Neural cell (in vitro differentiated cells): ENCODE results near the gene IFNGR2. TPM values are rescaled to one million over a fixed set of nuclear protein-coding genes. Genes with fewer than 3 reads are reported as not detected.
"Not testable (repeated sequence)": the region's sequence is repeated elsewhere in the genome, so short reads cannot be mapped to it uniquely, and the experiment has no call there.

ENCODE experiments used
- H2AFZ ChIP-seq: fragments of 200-600, 300-800 bp; sonication (generic), shearing (Covaris generic); 2 replicates; pipeline ENCODE4 v1.6.0; 2014; ENCODE audit warnings: low read depth, mild to moderate bottlenecking, antibody characterized with exemption, low read length, moderate library complexity
- H3F3A ChIP-seq: fragments of 200-600 bp; shearing (Covaris generic); 2 replicates; pipeline ENCODE4 v1.6.1; 2016; ENCODE audit warnings: mild to moderate bottlenecking, moderate library complexity, mixed read lengths, antibody characterized with exemption, low read length; ENCODE audit not compliant: insufficient read depth, poor library complexity, severe bottlenecking
- H3K27ac ChIP-seq: fragments of 200-600, 300-800 bp; sonication (generic), shearing (Covaris generic); 2 replicates; pipeline ENCODE4 v1.5.1; 2014; ENCODE audit warnings: mild to moderate bottlenecking, low read length, moderate library complexity
- H3K27me3 ChIP-seq: fragments of 300-800, 200-600 bp; sonication (generic), shearing (Covaris generic); 2 replicates; pipeline ENCODE4 v1.6.0; 2014; ENCODE audit warnings: mild to moderate bottlenecking, low read depth, low read length, moderate library complexity; ENCODE audit not compliant: insufficient read depth
- H3K36me3 ChIP-seq: fragments of 300-800, 200-600 bp; sonication (generic), shearing (Covaris generic); 2 replicates; pipeline ENCODE4 v1.5.1; 2014; ENCODE audit warnings: mild to moderate bottlenecking, antibody characterized with exemption, low read length, moderate library complexity; ENCODE audit not compliant: insufficient read depth
- H3K4me2 ChIP-seq: fragments of 300-800, 200-600 bp; sonication (generic), shearing (Covaris generic); 2 replicates; pipeline ENCODE4 v1.6.0; 2014; ENCODE audit warnings: mild to moderate bottlenecking, low read length
- H3K4me3 ChIP-seq: fragments of 300-800, 200-600 bp; sonication (generic), shearing (Covaris generic); 2 replicates; pipeline ENCODE4 v1.5.1; 2014; ENCODE audit warnings: mild to moderate bottlenecking, low read length, moderate library complexity
- H3K79me2 ChIP-seq: fragments of 200-600 bp; shearing (Covaris generic); replicated peaks from 2 replicates; pipeline ENCODE4 v1.6.0; 2014; ENCODE audit warnings: mild to moderate bottlenecking, low read length, moderate library complexity; ENCODE audit not compliant: insufficient read depth
- H3K9ac ChIP-seq: fragments of 300-800, 200-600 bp; sonication (generic), shearing (Covaris generic); 2 replicates; pipeline ENCODE4 v1.6.1; 2016; ENCODE audit warnings: mild to moderate bottlenecking, low read length, mixed read lengths
- H3K9me2 ChIP-seq: fragments of 200-600 bp; shearing (Covaris generic); 2 replicates; pipeline ENCODE4 v1.6.1; 2016; ENCODE audit warnings: mild to moderate bottlenecking, low read length, mixed read lengths; ENCODE audit not compliant: insufficient read depth
- H3K9me3 ChIP-seq: fragments of 200-600, 300-800 bp; sonication (generic), shearing (Covaris generic); 2 replicates; pipeline ENCODE4 v1.6.1; 2016; ENCODE audit warnings: mild to moderate bottlenecking, mixed run types, low read length, moderate library complexity, mixed read lengths
- H4K20me1 ChIP-seq: fragments of 200-600 bp; shearing (Covaris generic); 2 replicates; pipeline ENCODE4 v1.6.1; 2016; ENCODE audit warnings: mild to moderate bottlenecking, mixed run types; ENCODE audit not compliant: insufficient read depth
- EP300 ChIP-seq: fragments of 450-650 bp; conservative IDR thresholded peaks from 2 replicates; pipeline ENCODE4 v1.6.1; 2014; ENCODE audit warnings: antibody characterized with exemption, mild to moderate bottlenecking, moderate library complexity; ENCODE audit not compliant: poor library complexity, severe bottlenecking
- EZH2 ChIP-seq: fragments of 200-600, 300-800 bp; shearing (Covaris generic), sonication (generic); IDR thresholded peaks from 2 replicates; pipeline ENCODE4 v1.6.1; 2014; ENCODE audit warnings: antibody characterized with exemption, low read length, borderline replicate concordance, mild to moderate bottlenecking; ENCODE audit not compliant: insufficient read depth, poor library complexity, severe bottlenecking
- MXI1 ChIP-seq: fragments of 450-650 bp; conservative IDR thresholded peaks from 2 replicates; pipeline ENCODE4 v1.6.1; 2014; ENCODE audit warnings: antibody characterized with exemption, mild to moderate bottlenecking; ENCODE audit not compliant: poor library complexity, severe bottlenecking
- POLR2AphosphoS5 ChIP-seq: IDR thresholded peaks from 2 replicates; pipeline ENCODE4 v1.6.1; 2012
- RAD21 ChIP-seq: fragments of 450-650 bp; conservative IDR thresholded peaks from 2 replicates; pipeline ENCODE4 v1.6.1; 2014; ENCODE audit warnings: antibody characterized with exemption, mild to moderate bottlenecking, moderate library complexity
- SMC3 ChIP-seq: fragments of 450-650 bp; conservative IDR thresholded peaks from 2 replicates; pipeline ENCODE4 v1.6.1; 2014; ENCODE audit warnings: antibody characterized with exemption, mild to moderate bottlenecking, moderate library complexity; ENCODE audit not compliant: poor library complexity
- TAF1 ChIP-seq: IDR thresholded peaks from 2 replicates; pipeline ENCODE4 v1.6.1; 2012; ENCODE audit warnings: low read depth
- polyA plus RNA-seq: library from polyadenylated mRNA; depleted of rRNA; stranded (reverse); fragments of >200 nt; gene quantifications from 2 replicates; pipeline ENCODE4 v1.2.3, GENCODE V29; 2014
- TF ChIP-seq, protein P1 (sequence below): fragments of 450-650 bp; IDR thresholded peaks from 2 replicates; pipeline ENCODE4 v1.5.1; 2014; ENCODE audit warnings: antibody characterized with exemption, mild to moderate bottlenecking, moderate library complexity; ENCODE audit not compliant: poor library complexity, severe bottlenecking
- TF ChIP-seq, protein P2 (sequence below): IDR thresholded peaks from 2 replicates; pipeline ENCODE4 v1.6.1; 2012; ENCODE audit warnings: borderline replicate concordance

IFNGR2 gene
- polyA plus RNA-seq, 1 donor from 2014 or later = 57.2 TPM

DNA sequence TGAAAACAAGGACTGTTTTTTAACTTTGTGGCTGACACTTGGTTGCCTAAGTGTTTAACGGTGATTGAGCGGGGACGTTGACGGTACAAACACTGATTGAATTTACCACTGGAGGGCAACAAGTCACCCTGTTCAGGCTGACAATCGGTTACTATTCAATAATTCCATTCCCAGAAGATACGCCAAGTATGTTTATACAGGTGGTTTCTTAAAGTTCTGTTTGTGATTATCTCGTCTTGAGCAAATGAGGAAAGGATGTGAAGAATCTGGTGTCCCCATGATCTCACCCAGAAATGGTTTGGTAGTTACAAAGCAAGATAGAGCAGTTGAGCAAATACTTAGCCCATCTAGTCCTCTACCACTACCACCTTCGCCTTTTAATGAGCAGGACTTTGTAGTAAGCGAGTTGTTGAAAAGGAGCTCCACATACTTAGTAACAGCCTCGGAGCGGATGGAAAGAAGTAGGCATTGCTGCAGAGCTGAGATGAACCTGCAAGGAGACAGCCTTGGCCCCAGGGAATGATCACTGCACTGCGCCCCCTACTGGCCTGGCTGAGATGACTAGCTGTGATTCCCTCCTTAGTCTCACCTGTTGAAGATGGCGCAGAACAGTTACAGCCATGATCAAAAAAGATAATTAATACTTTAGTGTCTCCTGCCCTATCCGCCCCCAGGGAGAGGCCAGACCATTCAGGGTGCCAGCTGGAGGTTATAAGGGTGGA lies 42.2 kb upstream of the IFNGR2 start:
- Histone ChIP-seq H2AFZ (no peak overlapping the region), H3K27me3 (no peaks in the 10 kb centered on the region), H3K36me3 (peaks cover 8% of the 10 kb centered on the region), H3K27ac (no peak overlapping the region), H3K79me2 (no peaks in the 10 kb centered on the region), H4K20me1 (no peaks in the 10 kb centered on the region), H3K4me3 (no peak overlapping the region), H3K9me3 (no peaks in the 10 kb centered on the region), H3K9ac (no peak overlapping the region), H3F3A (no peaks in the 10 kb centered on the region), H3K4me2 (no peak overlapping the region), H3K9me2 (no peaks in the 10 kb centered on the region)
- TF ChIP-seq, protein P1, sequence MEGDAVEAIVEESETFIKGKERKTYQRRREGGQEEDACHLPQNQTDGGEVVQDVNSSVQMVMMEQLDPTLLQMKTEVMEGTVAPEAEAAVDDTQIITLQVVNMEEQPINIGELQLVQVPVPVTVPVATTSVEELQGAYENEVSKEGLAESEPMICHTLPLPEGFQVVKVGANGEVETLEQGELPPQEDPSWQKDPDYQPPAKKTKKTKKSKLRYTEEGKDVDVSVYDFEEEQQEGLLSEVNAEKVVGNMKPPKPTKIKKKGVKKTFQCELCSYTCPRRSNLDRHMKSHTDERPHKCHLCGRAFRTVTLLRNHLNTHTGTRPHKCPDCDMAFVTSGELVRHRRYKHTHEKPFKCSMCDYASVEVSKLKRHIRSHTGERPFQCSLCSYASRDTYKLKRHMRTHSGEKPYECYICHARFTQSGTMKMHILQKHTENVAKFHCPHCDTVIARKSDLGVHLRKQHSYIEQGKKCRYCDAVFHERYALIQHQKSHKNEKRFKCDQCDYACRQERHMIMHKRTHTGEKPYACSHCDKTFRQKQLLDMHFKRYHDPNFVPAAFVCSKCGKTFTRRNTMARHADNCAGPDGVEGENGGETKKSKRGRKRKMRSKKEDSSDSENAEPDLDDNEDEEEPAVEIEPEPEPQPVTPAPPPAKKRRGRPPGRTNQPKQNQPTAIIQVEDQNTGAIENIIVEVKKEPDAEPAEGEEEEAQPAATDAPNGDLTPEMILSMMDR = peak; percentile 48
- TF ChIP-seq MXI1 = no peak

DNA sequence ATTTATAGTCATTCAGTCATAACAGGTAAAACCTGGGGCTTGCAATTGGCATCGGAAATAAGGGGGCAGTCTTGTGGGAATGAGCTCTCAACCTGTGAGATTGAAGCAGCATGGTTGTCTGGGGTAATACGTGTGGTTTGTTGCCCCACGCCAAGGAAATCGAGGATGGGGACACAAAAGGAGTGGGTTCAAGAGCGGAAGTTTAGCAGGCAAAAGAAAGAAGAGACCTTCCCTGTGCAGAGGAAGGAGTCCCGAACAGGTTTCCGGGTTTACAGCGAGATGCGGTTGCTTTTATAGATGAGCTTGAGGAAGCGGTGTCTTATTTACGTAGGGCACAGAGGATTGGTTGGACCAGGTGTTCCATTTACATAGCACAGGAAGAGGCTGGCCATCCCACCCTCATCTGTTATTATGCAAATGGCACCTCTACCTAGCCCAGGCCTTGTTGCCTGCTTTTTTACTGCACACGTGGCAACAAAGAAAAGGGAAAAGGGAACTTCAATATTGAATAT lies 41.1 kb upstream of the IFNGR2 start:
- Histone ChIP-seq H3K4me2 (no peak overlapping the region), H3K27ac (no peak overlapping the region), H3K4me3 (no peak overlapping the region)

DNA sequence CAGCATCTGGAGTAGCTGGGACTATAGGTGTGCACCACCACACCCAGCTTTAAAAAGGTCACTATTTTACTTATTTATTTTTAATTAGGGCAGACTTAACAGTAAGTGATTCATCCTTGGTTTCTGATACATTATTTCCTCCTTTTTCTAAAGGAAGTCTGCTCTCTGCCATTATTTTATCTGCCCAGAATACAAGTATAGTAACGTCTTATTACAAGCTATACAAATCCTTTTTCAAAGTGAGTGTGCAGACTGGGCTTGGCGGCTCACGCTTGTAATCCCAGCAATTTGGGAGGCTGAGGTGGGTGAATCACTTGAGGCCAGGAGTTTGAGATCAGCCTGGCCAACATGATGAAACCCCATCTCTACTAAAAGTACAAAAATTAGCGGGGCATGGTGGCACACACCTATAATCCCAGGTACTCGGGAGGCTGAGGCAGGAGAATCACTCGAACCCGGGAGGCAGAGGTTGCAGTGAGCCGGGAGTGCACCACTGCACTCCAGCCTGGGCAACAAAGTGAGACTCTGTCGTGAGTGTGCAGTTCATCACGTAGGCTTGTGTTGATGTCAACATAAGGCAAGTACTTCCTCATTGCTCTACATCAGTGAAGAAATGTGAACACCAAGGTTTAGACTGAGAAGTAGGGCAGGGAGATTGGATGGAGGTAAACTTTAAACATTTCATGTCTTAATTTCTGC lies 39.2 kb upstream of the IFNGR2 start:
- H3K79me2 ChIP-seq, H3K9ac ChIP-seq, H3K9me2 ChIP-seq, H3K4me3 ChIP-seq, H3K27ac ChIP-seq, H3K36me3 ChIP-seq, H4K20me1 ChIP-seq, H2AFZ ChIP-seq, H3K4me2 ChIP-seq, H3K27me3 ChIP-seq, H3F3A ChIP-seq, H3K9me3 ChIP-seq: not testable (repeated sequence)

More for the DNA sequence above, 41.1 kb upstream of the IFNGR2 start:
- Histone ChIP-seq H3K9me2 (no peaks in the 10 kb centered on the region), H3K27me3 (no peaks in the 10 kb centered on the region), H3K79me2 (no peaks in the 10 kb centered on the region), H3K36me3 (peaks cover 6% of the 10 kb centered on the region), H2AFZ (no peak overlapping the region), H3K9ac (no peak overlapping the region), H3K9me3 (no peaks in the 10 kb centered on the region), H3F3A (no peaks in the 10 kb centered on the region), H4K20me1 (no peaks in the 10 kb centered on the region)
- TF ChIP-seq RAD21 (no peak), EP300 (no peak), MXI1 (no peak), POLR2AphosphoS5 (no peak), SMC3 (no peak), EZH2 (no peak), TAF1 (no peak)
- TF ChIP-seq, protein P1 = no peak
- TF ChIP-seq, protein P2, sequence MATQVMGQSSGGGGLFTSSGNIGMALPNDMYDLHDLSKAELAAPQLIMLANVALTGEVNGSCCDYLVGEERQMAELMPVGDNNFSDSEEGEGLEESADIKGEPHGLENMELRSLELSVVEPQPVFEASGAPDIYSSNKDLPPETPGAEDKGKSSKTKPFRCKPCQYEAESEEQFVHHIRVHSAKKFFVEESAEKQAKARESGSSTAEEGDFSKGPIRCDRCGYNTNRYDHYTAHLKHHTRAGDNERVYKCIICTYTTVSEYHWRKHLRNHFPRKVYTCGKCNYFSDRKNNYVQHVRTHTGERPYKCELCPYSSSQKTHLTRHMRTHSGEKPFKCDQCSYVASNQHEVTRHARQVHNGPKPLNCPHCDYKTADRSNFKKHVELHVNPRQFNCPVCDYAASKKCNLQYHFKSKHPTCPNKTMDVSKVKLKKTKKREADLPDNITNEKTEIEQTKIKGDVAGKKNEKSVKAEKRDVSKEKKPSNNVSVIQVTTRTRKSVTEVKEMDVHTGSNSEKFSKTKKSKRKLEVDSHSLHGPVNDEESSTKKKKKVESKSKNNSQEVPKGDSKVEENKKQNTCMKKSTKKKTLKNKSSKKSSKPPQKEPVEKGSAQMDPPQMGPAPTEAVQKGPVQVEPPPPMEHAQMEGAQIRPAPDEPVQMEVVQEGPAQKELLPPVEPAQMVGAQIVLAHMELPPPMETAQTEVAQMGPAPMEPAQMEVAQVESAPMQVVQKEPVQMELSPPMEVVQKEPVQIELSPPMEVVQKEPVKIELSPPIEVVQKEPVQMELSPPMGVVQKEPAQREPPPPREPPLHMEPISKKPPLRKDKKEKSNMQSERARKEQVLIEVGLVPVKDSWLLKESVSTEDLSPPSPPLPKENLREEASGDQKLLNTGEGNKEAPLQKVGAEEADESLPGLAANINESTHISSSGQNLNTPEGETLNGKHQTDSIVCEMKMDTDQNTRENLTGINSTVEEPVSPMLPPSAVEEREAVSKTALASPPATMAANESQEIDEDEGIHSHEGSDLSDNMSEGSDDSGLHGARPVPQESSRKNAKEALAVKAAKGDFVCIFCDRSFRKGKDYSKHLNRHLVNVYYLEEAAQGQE = no peak
